ENCODE data around the gene HSP90AA1. TPM values are rescaled to one million over a fixed set of nuclear protein-coding genes. Genes with fewer than 3 reads are reported as not detected.

Gene HSP90AA1
- total and polyA plus RNA-seq, 2 donors (not counting 1 experiment from before 2014, with no cell fraction given), result 342 to 493 TPM

DNA sequence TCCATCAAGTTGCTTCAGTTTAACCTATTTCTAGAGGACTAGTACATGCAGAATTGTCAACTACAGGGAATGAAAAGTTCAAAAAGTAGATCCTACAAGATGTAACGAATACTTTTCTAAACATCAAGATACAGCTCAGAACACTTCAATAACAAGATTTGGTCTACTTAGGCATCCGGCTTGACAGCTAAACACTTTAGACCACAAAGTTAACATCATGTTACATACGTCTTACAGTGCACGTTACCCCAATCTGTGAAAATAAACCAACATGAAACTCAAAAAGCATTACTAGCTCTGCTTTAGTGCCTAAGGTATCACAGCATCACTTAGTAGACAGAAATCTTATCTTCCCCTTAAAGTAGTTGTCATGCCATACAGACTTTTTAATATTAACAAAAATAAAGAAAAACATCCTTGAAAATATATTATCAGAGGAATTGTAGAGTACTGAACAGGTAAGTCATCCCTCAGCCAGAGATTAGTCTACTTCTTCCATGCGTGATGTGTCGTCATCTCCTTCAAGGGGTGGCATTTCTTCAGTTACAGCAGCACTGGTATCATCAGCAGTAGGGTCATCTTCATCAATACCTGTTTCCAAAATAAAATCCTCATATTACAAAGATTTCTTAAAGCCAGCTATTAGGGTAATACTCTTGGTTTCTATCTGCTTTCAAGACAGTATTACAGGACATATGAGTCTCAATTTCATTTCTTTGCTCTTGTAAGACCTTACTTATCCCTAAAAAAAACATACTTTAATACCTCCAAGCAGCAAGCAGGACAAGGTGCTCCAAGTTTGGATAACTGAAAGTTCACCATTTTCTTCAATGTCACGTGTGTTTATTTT lies 5.4 kb downstream of the HSP90AA1 start:
- TF ChIP-seq, protein P1, sequence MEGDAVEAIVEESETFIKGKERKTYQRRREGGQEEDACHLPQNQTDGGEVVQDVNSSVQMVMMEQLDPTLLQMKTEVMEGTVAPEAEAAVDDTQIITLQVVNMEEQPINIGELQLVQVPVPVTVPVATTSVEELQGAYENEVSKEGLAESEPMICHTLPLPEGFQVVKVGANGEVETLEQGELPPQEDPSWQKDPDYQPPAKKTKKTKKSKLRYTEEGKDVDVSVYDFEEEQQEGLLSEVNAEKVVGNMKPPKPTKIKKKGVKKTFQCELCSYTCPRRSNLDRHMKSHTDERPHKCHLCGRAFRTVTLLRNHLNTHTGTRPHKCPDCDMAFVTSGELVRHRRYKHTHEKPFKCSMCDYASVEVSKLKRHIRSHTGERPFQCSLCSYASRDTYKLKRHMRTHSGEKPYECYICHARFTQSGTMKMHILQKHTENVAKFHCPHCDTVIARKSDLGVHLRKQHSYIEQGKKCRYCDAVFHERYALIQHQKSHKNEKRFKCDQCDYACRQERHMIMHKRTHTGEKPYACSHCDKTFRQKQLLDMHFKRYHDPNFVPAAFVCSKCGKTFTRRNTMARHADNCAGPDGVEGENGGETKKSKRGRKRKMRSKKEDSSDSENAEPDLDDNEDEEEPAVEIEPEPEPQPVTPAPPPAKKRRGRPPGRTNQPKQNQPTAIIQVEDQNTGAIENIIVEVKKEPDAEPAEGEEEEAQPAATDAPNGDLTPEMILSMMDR (conservative IDR thresholded peaks at IDR 0.05 in 1 of 2, IDR thresholded peaks at IDR 0.05 in 1 of 2; ENCODE audit: low read depth in 1 of 2, low read length in 2 of 2), result no peak
- H3K4me2 ChIP-seq (ENCODE audit: extremely low read depth, insufficient read depth, low read length), result no peak overlapping the region
- H3K4me1 ChIP-seq (ENCODE audit: control insufficient read depth, extremely low read depth, insufficient read depth, low read length), result peaks cover 2% of the 10 kb centered on the region
- H3K79me2 ChIP-seq (ENCODE audit: control insufficient read depth, insufficient read depth, low read length), result peaks cover 41% of the 10 kb centered on the region
- DNase-seq (ENCODE audit: low read depth in 2 of 2), result no peak
- no peaks in the 10 kb centered on the region for H3K9me3 ChIP-seq (ENCODE audit: control insufficient read depth, insufficient read depth, low read depth, low read length)
- no peak overlapping the region for H2AFZ ChIP-seq (ENCODE audit: low read length)
- peaks cover 37% of the 10 kb centered on the region for H3K36me3 ChIP-seq (ENCODE audit: control insufficient read depth, insufficient read depth, low read length)
- H3K4me3 ChIP-seq (replicated peaks in 1 of 4; ENCODE audit: control extremely low read depth in 1 of 4, insufficient read depth in 1 of 4, low read depth in 3 of 4, low read length in 4 of 4), result no peak overlapping the region
- no peak overlapping the region for H3K27ac ChIP-seq (ENCODE audit: insufficient read depth, low read length)
- peaks cover 2% of the 10 kb centered on the region for H4K20me1 ChIP-seq (ENCODE audit: control insufficient read depth, extremely low read depth, insufficient read depth, low read length)
- H3K9ac ChIP-seq (ENCODE audit: insufficient read depth, low read length), result no peak overlapping the region
- no peaks in the 10 kb centered on the region for H3K27me3 ChIP-seq (ENCODE audit: control insufficient read depth, insufficient read depth, low read length)

DNA sequence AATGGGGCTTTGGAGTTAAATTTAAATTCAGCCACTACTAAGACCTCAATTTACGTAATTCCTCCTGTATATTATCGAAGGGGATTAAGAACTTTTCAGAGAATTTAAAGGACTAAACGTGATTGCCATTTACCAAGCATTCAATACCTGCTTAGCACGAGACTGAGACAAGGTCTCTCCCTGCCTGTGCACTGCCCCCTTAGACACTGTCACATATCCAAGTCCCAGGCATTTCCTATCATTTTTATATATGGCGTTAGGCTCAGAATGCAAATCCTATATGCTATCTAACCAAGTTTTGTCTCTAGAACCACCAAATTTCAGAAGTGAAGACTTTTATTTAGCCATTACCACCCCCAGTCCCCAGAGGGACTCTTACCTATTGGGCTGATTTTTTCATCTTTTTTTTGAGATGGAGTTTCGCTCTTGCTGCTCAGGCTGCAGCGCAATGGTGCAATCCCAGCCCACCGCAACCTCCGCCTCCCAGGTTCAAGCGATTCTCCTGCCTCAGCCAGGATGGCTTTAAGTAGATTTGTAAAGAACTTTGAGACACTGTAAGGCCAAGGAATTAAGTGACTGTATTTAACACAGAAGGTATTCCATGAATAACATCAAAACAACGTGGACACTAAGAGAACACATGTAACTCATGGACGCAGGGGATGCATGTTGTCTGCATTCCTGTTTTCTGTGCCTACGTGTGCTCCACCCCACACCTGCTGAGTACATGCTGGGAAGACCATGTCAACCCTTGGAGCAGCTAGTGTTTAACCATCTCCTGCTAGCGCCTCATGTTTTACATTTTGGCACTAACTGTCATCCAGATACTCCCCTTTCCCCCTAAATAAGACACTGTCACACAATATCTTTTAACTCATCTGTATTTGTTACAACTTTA lies 6.4 kb downstream of the HSP90AA1 start:
- Histone ChIP-seq H3K27ac (ENCODE audit: insufficient read depth, low read length) (no peak overlapping the region), H2AFZ (ENCODE audit: low read length) (no peak overlapping the region), H3K9me3 (ENCODE audit: control insufficient read depth, insufficient read depth, low read depth, low read length) (no peaks in the 10 kb centered on the region), H3K4me2 (ENCODE audit: extremely low read depth, insufficient read depth, low read length) (no peak overlapping the region), H4K20me1 (ENCODE audit: control insufficient read depth, extremely low read depth, insufficient read depth, low read length) (peaks cover 2% of the 10 kb centered on the region), H3K4me1 (ENCODE audit: control insufficient read depth, extremely low read depth, insufficient read depth, low read length) (peaks cover 2% of the 10 kb centered on the region), H3K27me3 (ENCODE audit: control insufficient read depth, insufficient read depth, low read length) (no peaks in the 10 kb centered on the region), H3K79me2 (ENCODE audit: control insufficient read depth, insufficient read depth, low read length) (peaks cover 32% of the 10 kb centered on the region), H3K9ac (ENCODE audit: insufficient read depth, low read length) (no peak overlapping the region), H3K4me3 (replicated peaks in 1 of 4; ENCODE audit: control extremely low read depth in 1 of 4, insufficient read depth in 1 of 4, low read depth in 3 of 4, low read length in 4 of 4) (no peak overlapping the region), H3K36me3 (ENCODE audit: control insufficient read depth, insufficient read depth, low read length) (peaks cover 35% of the 10 kb centered on the region)
- no peak for TF ChIP-seq EZH2 (IDR thresholded peaks at IDR 0.05; ENCODE audit: low read length, missing control alignments)
- TF ChIP-seq, protein P1 (conservative IDR thresholded peaks at IDR 0.05 in 1 of 2, IDR thresholded peaks at IDR 0.05 in 1 of 2; ENCODE audit: low read depth in 1 of 2, low read length in 2 of 2), result no peak
- DNase-seq (ENCODE audit: low read depth in 2 of 2), result no peak

DNA sequence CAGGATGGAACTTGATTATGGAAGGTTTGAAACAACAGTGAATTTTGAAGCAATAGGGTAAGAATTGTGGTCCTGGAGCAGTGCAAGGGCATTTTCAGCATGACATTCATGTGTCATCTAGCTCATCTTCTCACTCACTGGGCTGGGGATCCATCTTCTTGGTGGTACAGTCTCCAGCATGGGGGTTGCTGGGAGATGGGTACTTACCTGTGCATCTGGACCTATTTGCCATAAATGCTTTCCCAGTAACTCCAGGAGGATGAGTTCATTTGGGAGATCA lies 7.2 kb downstream of the HSP90AA1 start:
- Histone ChIP-seq H3K79me2 (ENCODE audit: control insufficient read depth, insufficient read depth, low read length) (peaks cover 24% of the 10 kb centered on the region), H3K27ac (ENCODE audit: insufficient read depth, low read length) (no peak overlapping the region), H3K9me3 (ENCODE audit: control insufficient read depth, insufficient read depth, low read depth, low read length) (no peaks in the 10 kb centered on the region), H3K4me2 (ENCODE audit: extremely low read depth, insufficient read depth, low read length) (no peak overlapping the region), H3K4me1 (ENCODE audit: control insufficient read depth, extremely low read depth, insufficient read depth, low read length) (no peaks in the 10 kb centered on the region), H3K36me3 (ENCODE audit: control insufficient read depth, insufficient read depth, low read length) (peaks cover 32% of the 10 kb centered on the region), H3K4me3 (replicated peaks in 1 of 4; ENCODE audit: control extremely low read depth in 1 of 4, insufficient read depth in 1 of 4, low read depth in 3 of 4, low read length in 4 of 4) (no peak overlapping the region), H3K9ac (ENCODE audit: insufficient read depth, low read length) (no peak overlapping the region), H2AFZ (ENCODE audit: low read length) (no peak overlapping the region), H4K20me1 (ENCODE audit: control insufficient read depth, extremely low read depth, insufficient read depth, low read length) (peaks cover 2% of the 10 kb centered on the region), H3K27me3 (ENCODE audit: control insufficient read depth, insufficient read depth, low read length) (no peaks in the 10 kb centered on the region)
- DNase-seq (ENCODE audit: low read depth in 2 of 2), result no peak
- TF ChIP-seq, protein P1 (conservative IDR thresholded peaks at IDR 0.05 in 1 of 2, IDR thresholded peaks at IDR 0.05 in 1 of 2; ENCODE audit: low read depth in 1 of 2, low read length in 2 of 2), result no peak
- TF ChIP-seq EZH2 (IDR thresholded peaks at IDR 0.05; ENCODE audit: low read length, missing control alignments), result no peak
